DMS79 treated with DMSO at 0.1 percent for 48 hours (cell line): ENCODE measurements around the gene RSPO1.

Experiments
- DNase-seq: peaks from one replicate; lab custom pipeline; 2025; lab: John Stamatoyannopoulos, UW

RSPO1 gene

DNA sequence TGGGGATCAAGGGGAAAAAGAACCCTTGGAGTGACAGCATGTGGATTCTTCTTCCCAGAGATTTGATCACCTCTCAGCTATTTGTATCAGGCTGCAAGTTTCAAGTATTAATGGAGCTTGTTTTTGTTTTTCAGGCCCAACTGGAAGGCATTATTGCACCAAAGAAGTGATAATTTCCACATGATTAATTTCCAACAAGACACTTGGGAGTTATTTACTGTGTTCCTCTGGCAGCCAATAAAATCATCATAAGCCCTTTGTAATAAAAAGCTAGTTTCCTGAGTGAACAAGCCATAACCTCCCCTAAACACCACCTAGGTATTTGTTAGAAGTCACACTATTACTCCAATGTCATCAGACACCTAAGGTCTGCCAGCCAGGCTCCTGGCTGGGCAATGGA, 69.8 kb downstream of the RSPO1 start:
- no peak for DNase-seq

DNA sequence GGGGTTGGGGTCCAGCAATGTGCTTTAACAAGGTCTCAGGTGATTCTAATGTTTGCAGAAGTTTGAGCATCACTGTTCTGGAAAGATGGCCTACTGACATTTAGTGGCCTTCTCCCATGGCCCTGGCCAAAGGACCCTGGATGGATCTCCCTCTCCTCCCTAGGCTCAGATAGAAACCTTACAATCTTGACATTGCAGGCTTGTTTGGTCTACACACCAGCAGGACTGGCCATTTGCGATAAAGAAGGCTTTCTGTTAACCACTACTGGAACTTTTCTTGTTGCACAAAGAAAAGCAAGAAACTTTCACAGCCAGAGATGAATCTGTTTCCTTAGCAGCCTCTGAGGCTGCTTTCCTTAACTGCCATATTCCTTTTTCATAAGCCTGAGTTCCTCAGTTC, 71.7 kb downstream of the RSPO1 start:
- DNase-seq: no peak
